ENCODE data around the gene SSX2IP.

DNA sequence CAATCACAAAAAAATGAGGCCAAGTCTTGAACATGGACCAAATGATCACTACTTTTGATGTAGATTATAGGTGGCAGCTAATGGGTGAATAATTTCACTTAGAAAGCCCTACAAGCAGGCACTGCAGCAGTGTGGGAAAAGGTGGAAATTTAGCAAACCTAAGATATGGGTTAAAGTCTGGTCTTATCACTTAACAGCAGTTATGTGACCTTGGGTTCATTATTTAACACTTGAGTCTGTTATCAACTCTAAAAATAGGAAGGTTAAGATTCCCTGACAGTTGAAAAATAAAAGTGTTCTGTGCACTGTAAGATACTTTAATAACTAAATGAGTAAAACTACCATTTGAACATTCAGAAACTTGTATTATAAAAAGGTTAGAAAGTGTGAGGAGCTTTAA, 47.5 kb downstream of the SSX2IP start:
- no peak for TF ChIP-seq POLR2AphosphoS5 (IDR thresholded peaks at IDR 0.05; ENCODE audit: low read depth)
- TF ChIP-seq, protein P1, sequence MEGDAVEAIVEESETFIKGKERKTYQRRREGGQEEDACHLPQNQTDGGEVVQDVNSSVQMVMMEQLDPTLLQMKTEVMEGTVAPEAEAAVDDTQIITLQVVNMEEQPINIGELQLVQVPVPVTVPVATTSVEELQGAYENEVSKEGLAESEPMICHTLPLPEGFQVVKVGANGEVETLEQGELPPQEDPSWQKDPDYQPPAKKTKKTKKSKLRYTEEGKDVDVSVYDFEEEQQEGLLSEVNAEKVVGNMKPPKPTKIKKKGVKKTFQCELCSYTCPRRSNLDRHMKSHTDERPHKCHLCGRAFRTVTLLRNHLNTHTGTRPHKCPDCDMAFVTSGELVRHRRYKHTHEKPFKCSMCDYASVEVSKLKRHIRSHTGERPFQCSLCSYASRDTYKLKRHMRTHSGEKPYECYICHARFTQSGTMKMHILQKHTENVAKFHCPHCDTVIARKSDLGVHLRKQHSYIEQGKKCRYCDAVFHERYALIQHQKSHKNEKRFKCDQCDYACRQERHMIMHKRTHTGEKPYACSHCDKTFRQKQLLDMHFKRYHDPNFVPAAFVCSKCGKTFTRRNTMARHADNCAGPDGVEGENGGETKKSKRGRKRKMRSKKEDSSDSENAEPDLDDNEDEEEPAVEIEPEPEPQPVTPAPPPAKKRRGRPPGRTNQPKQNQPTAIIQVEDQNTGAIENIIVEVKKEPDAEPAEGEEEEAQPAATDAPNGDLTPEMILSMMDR (conservative IDR thresholded peaks at IDR 0.05; ENCODE audit: low read depth in 2 of 2), result no peak
- TF ChIP-seq, protein P2, sequence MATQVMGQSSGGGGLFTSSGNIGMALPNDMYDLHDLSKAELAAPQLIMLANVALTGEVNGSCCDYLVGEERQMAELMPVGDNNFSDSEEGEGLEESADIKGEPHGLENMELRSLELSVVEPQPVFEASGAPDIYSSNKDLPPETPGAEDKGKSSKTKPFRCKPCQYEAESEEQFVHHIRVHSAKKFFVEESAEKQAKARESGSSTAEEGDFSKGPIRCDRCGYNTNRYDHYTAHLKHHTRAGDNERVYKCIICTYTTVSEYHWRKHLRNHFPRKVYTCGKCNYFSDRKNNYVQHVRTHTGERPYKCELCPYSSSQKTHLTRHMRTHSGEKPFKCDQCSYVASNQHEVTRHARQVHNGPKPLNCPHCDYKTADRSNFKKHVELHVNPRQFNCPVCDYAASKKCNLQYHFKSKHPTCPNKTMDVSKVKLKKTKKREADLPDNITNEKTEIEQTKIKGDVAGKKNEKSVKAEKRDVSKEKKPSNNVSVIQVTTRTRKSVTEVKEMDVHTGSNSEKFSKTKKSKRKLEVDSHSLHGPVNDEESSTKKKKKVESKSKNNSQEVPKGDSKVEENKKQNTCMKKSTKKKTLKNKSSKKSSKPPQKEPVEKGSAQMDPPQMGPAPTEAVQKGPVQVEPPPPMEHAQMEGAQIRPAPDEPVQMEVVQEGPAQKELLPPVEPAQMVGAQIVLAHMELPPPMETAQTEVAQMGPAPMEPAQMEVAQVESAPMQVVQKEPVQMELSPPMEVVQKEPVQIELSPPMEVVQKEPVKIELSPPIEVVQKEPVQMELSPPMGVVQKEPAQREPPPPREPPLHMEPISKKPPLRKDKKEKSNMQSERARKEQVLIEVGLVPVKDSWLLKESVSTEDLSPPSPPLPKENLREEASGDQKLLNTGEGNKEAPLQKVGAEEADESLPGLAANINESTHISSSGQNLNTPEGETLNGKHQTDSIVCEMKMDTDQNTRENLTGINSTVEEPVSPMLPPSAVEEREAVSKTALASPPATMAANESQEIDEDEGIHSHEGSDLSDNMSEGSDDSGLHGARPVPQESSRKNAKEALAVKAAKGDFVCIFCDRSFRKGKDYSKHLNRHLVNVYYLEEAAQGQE (IDR thresholded peaks at IDR 0.05; ENCODE audit: unreplicated experiment), result no peak
- no peak for TF ChIP-seq CREB1 (CRISPR knock-in tag; IDR thresholded peaks at IDR 0.05; ENCODE audit: low read depth)
- no peak for TF ChIP-seq EZH2phosphoT487 (IDR thresholded peaks at IDR 0.05; ENCODE audit: unreplicated experiment)
- no peak for TF ChIP-seq EZH2 (IDR thresholded peaks at IDR 0.05; ENCODE audit: low read depth, unreplicated experiment)
- TF ChIP-seq, protein P3, sequence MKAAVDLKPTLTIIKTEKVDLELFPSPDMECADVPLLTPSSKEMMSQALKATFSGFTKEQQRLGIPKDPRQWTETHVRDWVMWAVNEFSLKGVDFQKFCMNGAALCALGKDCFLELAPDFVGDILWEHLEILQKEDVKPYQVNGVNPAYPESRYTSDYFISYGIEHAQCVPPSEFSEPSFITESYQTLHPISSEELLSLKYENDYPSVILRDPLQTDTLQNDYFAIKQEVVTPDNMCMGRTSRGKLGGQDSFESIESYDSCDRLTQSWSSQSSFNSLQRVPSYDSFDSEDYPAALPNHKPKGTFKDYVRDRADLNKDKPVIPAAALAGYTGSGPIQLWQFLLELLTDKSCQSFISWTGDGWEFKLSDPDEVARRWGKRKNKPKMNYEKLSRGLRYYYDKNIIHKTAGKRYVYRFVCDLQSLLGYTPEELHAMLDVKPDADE (IDR thresholded peaks at IDR 0.05), result no peak
- TF ChIP-seq STAT1 (IDR thresholded peaks at IDR 0.05; ENCODE audit: unreplicated experiment), result no peak
- no peak for TF ChIP-seq ZNF331 (CRISPR knock-in tag; IDR thresholded peaks at IDR 0.05; ENCODE audit: low read depth)
- no peak for TF ChIP-seq JUNB (IDR thresholded peaks at IDR 0.05; ENCODE audit: unreplicated experiment)
